EL (cell line): ENCODE measurements around the gene HYAL1.

Source experiments
- DNase-seq: peaks from one replicate; pipeline ENCODE4 v3.0.0-alpha.2; 2016

HYAL1 gene

DNA sequence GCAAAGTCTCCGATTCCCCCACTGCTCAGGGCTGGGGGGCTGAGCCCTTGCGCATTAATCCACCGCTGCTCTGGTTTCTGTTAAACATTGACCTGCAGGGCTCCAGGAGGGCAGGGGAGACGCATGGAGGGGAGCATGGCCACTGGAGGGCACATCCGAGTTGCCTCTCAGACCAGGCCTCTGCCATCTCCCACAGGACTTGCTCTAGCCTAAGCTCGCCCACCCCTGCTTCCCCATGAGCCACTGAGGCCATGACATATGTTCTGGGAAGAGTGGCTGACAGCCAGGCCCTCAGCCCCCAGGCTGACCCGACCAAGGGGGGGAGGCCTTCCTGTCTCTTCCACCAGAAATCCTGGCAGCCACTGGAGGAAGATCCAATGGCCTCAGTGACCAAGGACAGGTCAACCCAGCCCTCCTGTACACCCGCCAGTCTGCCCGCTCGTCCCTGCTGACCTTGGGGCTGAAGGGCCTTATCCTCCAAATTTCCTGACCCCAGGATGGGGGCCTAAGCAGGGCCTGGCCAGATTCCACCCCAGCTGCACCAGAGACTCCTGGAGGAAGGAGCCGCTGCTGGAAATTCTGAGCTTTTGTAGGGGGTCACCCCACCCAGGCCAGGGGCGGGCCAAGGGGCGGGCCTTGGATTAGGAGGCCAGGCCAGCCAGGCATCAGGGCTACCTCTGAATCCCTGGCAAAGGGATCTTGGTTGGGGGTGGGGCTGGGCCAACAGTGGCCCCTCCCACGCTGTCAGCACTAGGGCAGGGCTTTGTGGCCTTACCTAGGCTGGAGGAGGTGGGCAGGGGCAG is at the start of gene HYAL1:
Gene HYAL1 (minus strand): TSS at position 562 of the 803 bp plus-strand sequence. CDS start 618 bp downstream, outside the sequence.
- DNase-seq = no peak

- DNase-seq = peak; percentile 38
These were observed 49.4 kb upstream of the HYAL1 start for GRCh38 chr3:50352781-50353180.

DNA sequence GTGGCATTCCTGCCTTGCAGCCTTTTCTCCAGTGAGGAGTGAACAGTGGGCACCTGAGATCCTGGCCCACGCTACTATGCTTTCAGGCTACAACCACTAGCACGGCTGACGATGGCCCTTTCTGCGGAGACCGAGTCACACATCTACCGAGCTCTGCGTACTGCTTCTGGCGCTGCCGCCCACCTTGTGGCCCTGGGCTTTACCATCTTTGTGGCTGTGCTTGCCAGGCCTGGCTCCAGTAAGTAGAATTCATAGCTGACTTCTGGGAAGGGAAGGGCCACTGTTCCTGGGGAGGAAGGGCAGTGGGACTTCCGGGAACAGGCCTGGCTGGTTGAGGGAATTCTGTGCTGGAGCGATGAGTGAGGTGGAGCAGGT is 47.9 kb upstream of the HYAL1 start:
- no peak for DNase-seq

DNA sequence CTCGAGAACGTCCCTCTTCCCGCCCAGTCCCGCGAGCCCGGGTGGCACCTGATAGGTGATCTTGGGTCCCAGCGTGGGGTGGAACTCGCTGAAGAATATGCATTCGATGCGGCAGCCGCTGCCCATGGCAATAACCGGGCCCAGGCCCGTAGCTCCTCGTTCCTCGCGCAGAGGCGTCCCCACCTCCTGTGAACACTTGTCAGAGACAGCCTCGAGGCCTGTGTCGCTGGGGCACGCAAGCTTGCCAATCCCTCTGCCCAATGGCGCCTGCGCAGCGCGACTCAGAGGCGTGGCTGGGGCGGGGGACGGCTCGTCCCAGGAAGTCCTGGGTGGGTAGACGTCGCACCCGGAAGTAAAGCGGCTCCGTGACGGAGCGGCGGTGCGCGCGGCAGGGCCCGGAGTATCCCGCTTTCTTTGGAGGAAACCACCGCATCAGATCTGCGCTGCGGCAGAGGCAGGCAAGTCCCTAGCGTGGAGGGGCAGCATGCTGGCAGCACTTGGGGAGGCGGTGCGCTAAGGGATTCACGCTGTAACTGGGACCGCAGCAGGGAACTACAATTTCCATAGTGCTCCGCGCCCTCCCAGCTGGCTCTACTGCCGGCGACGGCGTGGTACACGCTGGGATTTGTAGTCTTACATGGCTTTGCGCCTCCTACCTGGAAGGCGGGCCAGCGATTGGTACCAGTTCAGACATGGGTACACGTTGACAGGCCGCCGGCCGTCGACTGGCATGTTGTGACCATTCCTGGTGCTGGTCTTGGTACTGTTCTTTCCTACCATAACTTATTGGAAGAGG is 47.4 kb upstream of the HYAL1 start, which contains the start of the genes CYB561D2 and NPRL2:
Gene CYB561D2 (plus strand): TSS at position 336 of the 796 bp plus-strand sequence. CDS start 572 bp downstream, outside the sequence.
Gene NPRL2 (minus strand): TSS at position 249 of the 796 bp plus-strand sequence. CDS start 123 bp downstream, at position 126.
- DNase-seq = peak; percentile 94

DNA sequence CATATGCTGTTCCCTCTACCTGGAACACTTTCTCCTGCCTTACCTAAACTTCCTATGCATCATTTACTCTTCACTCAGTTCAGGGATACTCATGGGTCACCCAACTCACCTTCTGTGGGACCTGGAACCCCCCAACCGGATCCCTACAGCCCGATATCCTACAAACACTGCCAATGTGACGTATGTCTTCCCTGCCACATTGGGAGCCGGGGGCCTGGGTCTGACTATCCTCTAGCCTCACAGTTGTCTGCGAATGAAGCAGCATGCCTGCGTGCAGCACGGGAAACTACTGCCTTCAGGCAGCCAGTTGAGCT is 46.8 kb upstream of the HYAL1 start:
- no peak for DNase-seq

GRCh38 chr3:50347187-50347813 is 43.9 kb upstream of the HYAL1 start:
- DNase-seq = peak; percentile 79

DNA sequence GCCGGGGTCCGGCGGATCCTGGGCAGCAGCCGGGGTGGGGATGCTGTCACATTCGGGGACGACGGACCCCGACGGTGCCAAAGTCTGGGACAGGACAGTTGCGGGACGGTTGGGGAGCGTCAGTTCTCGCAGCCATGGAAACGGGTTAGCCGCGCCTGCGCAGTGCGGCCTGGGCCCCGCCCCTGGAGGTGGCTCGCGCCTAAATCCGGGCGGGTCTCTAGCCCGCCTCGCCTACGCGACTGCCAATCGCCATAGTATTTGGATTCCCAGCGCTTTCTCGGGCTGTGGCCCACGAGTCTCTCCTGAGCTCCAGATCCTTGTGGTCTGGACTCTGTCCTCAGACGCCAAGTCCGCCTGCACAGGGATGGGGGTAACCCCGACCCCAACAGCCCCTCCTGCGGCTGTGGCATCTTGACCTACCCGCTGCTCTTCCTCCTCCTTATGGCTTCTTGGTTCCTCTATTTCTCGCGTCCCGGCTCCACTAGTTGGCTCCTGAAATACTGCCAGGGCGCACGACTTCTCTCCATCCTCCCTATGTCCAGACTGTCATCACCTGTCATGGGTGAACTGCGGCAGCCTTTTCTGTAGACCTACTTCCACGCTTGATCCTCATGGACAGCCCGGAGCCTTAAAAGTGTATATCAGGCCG is 42.3 kb upstream of the HYAL1 start, which contains the start of gene ZMYND10:
Gene ZMYND10 (minus strand): TSS at position 147 of the 649 bp plus-strand sequence. CDS start 153 bp downstream, outside the sequence.
- DNase-seq = peak; percentile 72

GRCh38 chr3:50345008-50345407 is 41.6 kb upstream of the HYAL1 start:
- DNase-seq = no peak

GRCh38 chr3:50342813-50343633 is 39.6 kb upstream of the HYAL1 start:
- no peak for DNase-seq

DNA sequence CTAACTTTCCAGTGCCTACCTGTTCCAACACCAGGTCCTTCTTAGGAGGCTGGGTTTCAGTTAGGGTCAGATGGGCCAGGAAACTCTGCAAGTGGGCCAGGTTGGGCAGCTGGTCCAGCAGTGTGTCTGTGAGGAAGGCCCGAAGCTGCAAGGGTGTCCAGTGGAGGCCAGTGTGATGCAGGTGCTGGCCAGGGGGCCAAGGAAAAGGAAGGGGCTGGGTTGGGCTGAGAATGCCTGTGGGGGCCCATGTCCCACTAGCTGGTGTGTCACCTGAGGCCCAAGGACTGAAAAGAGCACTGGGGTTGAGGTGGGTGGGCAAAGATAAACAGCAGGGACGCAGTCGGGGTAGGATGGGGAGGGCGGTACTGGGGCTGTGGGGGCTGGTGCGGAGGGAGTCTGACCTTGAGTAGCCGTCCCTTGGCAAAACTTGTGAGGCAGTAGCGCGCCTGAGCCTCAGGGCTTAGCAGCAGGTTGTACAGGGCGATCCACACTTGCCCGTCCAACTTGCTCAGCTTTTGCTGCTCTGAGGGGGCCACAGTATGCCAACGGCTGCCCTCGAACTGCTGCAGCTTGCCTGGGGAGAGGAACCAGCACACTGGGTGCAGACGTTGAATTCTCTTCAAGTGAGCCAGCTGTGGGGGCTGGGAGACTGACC is 38.7 kb upstream of the HYAL1 start:
- no peak for DNase-seq

- DNase-seq = no peak
These were observed 38.2 kb upstream of the HYAL1 start for GRCh38 chr3:50341537-50341936.

DNA sequence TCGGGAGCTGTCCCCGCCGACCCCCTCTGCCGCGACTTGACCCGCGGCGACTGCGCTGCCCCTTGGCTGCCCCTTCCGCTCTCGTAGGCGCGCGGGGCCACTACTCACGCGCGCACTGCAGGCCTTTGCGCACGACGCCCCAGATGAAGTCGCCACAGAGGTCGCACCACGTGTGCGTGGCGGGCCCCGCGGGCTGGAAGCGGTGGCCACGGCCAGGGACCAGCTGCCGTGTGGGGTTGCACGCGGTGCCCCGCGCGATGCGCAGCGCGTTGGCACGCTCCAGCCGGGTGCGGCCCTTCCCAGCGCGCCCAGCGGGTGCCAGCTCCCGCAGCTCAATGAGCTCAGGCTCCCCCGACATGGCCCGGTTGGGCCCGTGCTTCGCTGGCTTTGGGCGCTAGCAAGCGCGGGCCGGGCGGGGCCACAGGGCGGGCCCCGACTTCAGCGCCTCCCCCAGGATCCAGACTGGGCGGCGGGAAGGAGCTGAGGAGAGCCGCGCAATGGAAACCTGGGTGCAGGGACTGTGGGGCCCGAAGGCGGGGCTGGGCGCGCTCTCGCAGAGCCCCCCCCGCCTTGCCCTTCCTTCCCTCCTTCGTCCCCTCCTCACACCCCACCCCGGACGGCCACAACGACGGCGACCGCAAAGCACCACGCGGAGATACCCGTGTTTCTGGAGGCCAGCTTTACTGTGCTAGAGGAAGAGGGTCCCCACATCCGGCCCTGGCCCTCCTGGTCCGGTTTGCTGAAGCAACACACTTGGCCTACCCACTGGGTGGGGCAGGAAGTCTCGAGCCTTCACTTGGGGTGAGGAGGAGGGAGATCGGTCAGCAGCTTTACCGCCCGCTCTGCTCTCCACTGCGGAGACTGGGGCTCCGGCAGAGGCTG is 37.3 kb upstream of the HYAL1 start, which contains the start of gene RASSF1:
Gene RASSF1 (minus strand): TSS at position 389 of the 882 bp plus-strand sequence. CDS start 31 bp downstream, at position 358.
- peak; percentile 83 for DNase-seq

- no peak for DNase-seq
These were observed 36.7 kb upstream of the HYAL1 start for GRCh38 chr3:50340147-50340447.

DNA sequence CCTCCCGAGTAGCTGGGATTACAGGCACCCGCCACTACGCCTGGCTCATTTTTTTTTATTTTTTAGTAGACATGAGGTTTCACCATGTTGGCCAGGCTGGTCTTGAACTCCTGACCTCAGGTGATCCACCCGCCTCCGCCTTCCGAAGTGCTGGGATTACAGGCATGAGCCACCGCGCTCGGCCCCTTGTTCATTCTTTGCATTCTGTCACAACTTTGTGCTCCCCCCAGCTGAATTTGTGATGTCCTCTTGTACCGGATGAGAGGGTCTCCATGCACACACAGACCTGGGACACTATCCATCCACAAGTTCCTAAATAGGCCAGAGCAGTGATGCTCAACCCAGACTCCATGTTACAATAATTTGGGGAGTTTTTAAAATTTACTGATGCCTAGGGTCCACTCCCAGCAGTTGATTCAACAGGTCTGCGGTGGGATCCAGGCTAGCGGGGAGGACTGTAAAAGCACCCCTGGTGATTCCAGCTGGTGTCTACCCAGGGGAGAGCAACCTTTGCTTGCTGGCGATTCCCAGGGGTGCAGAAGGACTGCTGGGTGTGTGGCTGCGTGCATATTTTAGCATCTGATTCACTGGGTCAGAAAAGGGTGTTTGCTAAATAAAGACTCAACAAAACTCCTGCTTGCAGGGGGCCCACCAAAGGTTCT is 36.2 kb upstream of the HYAL1 start:
- peak; percentile 66 for DNase-seq

DNA sequence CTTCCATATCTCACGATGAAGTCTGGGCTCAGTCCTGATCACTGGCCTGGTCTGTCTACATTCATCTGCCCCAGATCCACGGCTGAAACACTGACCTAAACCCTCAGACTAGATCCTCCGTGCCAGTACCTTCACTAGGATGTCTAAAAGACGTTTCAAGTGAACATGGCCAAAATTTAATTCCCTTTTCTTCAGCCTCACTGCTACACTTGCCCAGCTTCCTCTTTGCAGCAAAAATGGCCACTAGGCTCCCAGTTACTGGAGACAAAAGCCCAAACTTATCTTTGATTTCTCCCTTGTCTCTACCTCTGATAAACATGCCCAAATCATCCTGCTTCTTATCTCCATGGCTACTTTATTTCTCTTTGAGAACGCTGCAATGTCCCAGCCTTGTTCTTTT is 35.6 kb upstream of the HYAL1 start:
- DNase-seq = no peak

DNA sequence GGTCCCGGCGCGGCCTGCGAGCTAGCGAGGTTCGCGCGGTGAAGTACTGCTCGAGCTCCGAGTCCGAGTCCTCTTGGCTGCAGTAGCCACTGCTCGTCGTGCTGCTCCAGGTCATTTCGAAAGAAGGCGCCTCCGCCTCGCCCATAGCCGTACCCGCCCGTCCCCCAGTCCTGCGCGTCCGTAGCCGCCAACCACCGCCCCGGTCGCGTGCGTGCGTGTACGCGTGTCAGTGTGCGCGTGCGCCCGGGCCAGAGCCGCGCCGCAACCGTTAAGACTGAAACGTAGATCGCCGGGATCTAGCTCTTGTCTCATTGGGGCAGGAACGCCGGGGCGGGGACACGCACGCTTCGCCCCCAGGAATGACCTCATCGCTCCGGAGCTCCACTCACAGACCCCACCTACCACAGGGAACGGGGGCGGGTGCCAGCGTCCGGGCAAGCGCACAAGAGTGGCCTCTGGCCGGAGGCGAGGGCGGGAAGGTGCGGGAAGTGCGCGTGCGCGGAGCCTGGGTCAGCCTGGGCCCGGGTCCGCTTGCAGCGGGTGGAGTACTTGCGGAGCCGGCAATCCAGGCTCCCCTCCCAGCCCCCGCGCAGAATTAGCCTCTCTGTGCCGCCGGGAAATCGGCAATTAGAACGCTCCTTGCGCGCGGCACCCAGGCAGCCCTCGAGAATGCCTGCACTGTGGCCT is 33.9 kb upstream of the HYAL1 start:
- peak; percentile 100 for DNase-seq

DNA sequence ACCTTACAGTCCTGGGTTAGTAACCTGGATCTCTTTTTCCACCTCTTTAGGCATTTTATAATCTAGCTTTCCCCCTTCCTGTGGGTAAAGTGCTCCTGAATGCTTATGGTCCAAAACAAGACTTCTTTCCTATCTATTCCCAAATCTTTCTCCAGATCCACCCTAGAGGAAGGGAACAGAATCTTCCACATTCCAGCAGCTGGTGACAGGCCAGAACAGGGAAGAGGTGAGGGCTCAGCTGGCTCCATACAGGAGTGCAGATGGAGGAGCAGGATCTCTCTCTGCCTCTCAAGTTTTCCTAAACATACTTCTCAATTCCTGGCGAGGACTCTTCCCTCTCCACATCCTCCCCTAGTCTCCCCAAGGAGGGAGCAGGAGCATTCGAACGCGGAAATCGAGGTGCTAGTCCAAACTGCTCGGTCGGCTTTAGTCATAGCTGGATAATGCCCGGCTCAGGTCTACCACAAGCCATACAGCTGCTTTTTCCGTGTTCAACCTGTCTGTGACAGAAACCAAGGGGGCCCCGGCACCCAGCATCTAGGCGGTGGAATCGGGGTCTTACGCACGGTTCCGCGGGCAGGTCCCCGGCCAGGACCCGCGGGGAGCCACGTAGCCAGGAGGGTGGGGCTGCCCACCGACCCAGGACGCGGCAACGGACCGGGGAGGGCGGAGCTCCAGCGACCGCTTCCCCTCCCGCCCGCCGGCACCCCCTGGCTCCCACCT is 33.2 kb upstream of the HYAL1 start:
- DNase-seq = no peak

DNA sequence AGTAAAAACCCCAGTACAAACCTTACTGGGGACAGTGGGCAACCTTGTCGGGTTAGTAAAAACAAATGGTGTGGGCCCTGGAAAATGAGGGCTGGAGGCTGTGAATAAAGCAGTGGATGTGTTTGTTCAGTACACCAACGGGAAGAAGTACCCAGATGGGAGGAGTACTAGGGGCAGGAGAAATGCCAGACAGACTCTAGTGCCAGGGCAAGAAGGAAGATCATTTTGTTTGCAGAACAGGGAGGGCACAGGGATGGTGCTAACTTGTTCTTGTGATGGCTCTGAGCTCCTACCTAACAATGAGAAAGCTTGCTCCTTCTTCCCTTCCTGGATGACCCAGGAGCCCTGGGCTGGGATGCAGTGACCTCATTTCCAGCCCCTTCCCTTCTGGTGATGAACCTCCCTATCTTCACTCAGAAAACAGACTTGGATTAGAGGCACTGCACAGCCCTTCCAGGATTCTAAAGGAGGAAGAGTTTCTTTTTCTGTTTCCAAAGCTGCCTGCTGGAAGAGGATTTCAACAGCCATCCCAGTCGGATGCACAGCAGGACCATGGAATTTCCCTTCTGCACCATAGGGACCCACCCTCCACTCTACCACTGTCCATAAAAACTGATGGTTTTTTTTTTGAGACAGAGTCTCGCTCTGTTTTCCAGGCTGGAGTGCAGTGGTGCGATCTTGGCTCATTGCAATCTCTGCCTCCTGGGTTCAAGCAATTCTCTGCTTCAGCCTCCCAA is 31.1 kb upstream of the HYAL1 start:
- no peak for DNase-seq
